GM19043 (cell line): Measurements from ENCODE around the gene DCDC2.
"Not testable (repeated sequence)": the region's sequence is repeated elsewhere in the genome, so short reads cannot be mapped to it uniquely, and the experiment has no call there.

Experiments used
- ATAC-seq: cut with Tn5 transposase; IDR thresholded peaks from one replicate; pipeline ENCODE4 v1.9.1; 2021; ENCODE audit warnings: low read depth; ENCODE audit not compliant: unreplicated experiment

DCDC2 gene

DNA sequence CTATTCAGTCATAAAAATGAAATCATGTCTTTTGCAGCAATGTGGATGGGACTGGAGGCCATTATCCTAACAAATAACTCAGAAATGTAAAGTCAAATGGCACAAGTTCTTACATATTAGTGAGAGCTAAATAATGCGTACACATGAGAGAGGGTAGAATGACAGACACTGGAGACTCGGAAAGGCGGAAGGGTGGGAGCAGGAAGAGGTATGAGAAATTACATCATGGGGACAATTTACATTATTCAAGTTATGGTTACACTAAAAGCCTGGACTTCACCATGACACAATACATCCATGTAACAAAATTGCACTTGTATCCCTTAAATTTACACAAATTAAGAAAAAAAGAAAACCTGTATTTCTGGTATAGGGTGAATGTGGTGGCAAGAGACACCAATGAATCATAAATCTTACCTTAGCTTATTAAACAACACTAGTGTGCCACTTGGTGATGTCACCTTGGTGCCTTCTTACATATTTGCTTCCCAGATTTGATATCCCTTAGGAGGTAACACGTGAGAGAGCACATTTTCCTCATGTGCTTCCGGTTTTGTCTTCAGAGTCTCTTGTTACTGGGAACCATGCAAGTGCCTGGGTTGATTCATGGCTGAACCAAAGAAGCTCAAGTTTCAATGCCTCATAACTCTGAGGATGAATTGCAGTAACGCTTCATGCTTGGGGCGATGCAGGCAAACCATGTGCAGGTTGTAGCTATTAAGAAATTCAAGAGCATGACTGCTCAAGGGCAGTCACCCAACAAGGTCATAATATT lies 84.6 kb downstream of the DCDC2 start:
- no peak for ATAC-seq

DNA sequence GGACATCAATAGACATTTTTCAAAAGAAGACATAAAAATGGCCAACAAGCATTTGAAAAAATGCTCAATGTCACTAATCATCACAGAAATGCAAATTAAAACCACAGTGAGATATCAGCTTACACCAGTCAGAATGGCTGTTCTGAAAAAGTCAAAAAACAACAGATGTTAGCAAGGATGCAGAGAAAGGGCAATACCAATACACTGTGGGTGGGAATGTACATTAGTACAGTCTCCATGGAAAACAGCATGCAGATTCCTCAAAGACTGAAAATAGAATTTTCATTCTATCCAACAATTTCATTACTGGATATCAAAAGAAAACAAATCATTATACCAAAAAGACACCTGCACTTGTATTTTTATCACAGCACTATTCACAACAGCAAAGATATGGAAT lies 85.3 kb downstream of the DCDC2 start:
- ATAC-seq, result no peak

- ATAC-seq, result no peak
These were observed 85.7 kb downstream of the DCDC2 start for GRCh38 chr6:24272148-24272547.

- ATAC-seq, result no peak
These were observed 87.8 kb downstream of the DCDC2 start for GRCh38 chr6:24270011-24270410.

- not testable (repeated sequence) for ATAC-seq
These were observed 99.6 kb downstream of the DCDC2 start for GRCh38 chr6:24258214-24258613.

- no peak for ATAC-seq
These were observed 100.6 kb downstream of the DCDC2 start for GRCh38 chr6:24257282-24257681.

GRCh38 chr6:24255676-24256075 lies 102.2 kb downstream of the DCDC2 start:
- peak; percentile 96 for ATAC-seq

- ATAC-seq, result no peak
These were observed 104.5 kb downstream of the DCDC2 start for GRCh38 chr6:24253360-24253759.

- ATAC-seq, result no peak
These were observed 105.6 kb downstream of the DCDC2 start for GRCh38 chr6:24252280-24252679.

- ATAC-seq, result no peak
These were observed 106.5 kb downstream of the DCDC2 start for GRCh38 chr6:24251339-24251738.

DNA sequence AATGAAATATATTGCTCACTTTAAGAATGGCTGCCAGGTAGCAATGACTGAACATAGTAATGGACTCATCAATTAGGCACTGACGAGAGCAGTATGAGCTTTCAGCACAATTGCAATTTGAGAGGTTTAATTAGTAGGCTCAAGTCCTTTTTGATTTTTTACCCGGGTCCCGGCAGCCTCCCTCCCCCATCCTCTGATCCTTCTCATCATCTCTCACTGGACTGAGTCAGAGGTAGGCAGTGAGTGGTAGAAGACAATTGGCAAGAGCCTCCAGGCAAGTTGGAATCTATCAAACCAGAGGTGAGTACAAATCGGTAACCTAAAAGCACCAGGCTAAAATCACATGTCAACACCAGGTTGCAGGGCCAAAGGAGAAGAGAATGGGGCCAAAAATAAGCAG lies 107.9 kb downstream of the DCDC2 start:
- ATAC-seq, result no peak

DNA sequence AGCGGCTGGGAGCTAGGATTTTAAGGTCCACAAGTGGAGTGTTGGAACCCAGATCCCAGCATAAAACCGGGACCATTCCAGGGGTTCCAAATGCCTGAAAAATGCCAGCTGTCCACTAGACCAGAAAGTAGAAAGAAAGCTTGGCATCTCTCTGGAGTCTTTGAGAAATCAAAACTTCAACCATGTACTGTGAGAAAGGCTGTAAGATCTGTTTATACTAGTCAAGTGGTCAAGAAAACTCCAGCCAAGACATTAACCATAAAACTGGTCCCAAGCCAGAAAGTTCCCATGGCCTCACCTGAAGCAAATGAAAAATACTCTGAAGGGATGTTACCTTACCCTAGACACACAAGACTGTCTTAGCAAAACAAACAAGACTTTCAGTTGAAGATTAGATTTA lies 112.6 kb downstream of the DCDC2 start:
- ATAC-seq, result no peak

GRCh38 chr6:24242924-24243323 lies 114.9 kb downstream of the DCDC2 start:
- no peak for ATAC-seq

- ATAC-seq, result not testable (repeated sequence)
These were observed 116.1 kb downstream of the DCDC2 start for GRCh38 chr6:24241779-24242178.

GRCh38 chr6:24240943-24241342 lies 116.9 kb downstream of the DCDC2 start:
- no peak for ATAC-seq

GRCh38 chr6:24240380-24240928 lies 117.4 kb downstream of the DCDC2 start:
- ATAC-seq, result no peak

GRCh38 chr6:24238700-24239099 lies 119.2 kb downstream of the DCDC2 start:
- ATAC-seq, result no peak

- not testable (repeated sequence) for ATAC-seq
These were observed 121.1 kb downstream of the DCDC2 start for GRCh38 chr6:24236779-24237178.

DNA sequence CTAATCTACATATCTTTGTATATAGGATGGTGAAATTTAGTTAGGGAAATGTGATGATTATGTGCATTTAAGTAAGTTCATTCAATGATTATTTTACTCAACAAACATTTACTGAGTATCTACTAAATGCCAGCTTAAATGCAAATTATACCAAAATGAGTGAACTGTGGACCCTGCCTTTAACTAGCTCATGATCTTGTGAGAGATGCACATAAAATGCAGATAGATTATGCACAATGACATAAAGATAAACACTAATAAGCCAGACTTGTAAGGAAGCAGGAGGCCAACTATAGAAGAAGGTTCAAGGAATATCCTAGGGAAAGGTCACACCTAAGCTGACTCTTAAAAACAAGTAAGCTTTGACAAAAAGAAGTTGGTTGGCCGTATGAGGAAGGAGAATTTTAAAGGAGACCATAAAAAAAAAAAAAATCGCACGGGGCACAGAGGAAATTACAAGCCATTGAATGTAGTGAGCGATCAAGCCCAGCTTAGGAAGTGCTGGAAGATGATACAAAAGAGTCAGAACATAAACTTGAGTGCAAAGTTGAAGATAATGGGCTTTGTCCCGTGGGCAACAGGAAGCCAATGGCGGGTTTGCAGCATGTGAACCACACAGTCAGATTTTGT lies 123.9 kb downstream of the DCDC2 start:
- no peak for ATAC-seq

DNA sequence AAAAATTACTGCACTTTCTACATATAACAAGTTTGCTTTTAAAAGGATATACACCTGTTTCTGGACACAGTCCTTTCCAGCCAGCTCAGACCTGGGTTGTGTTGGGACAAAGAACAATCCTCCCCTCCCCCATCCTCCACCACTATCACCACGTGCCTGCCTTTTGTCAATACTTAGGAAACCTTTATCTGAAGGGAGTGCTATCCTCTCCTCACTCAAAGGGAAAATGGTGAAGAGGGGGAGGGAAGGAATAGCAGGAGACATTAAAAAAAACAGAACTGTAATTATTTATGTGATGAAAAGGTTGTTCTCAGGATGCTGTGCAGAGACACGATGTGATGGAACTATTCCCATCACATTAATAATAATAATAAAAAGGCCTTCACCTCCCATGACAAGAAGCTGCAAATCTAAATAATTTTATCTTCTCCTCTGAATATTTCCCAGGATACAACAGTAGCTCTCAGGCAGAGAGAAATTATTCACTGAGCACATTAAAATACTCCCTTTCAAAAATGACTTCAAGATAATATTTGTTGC lies 126.4 kb downstream of the DCDC2 start:
- ATAC-seq, result no peak

- no peak for ATAC-seq
These were observed 128.0 kb downstream of the DCDC2 start for GRCh38 chr6:24229696-24230405.
